ENCODE measurements around the gene KBTBD4. TPM values are rescaled to one million over a fixed set of nuclear protein-coding genes. Genes with fewer than 3 reads are reported as not detected.
A peak's percentile ranks its signal among the peaks of the same experiment; 100 is the strongest.
"Not testable (repeated sequence)": the region's sequence is repeated elsewhere in the genome, so short reads cannot be mapped to it uniquely, and the experiment has no call there.

Gene KBTBD4
- total RNA-seq, 1 experiment from 2014 or later, result 11.0 TPM

DNA sequence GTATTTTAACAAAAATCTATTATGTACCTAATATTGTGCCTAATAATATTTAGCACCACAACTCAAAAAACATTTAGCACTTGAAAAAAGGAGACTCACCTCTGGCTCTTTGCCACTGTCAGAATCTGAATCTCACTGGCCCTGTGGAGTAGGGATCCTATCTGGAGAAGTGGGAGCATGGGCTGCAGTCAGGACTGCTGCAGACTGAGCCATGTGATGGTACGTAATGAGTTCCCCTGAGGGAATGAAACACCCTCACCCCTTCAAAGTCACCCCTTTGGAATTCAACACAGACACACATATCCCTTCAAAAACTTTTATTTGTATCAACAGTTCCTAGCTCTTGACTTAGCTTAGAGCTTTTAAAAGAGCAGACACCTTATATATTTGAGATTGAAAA lies 6.9 kb downstream of the KBTBD4 start:
- Histone ChIP-seq H3K4me1 (ENCODE audit: low read length) (peaks cover 3% of the 10 kb centered on the region), H3K9me3 (ENCODE audit: low read length) (no peaks in the 10 kb centered on the region), H2AFZ (ENCODE audit: low read length) (no peak overlapping the region), H3K79me2 (ENCODE audit: low read length) (peaks cover 65% of the 10 kb centered on the region), H3K9ac (ENCODE audit: low read length) (no peak overlapping the region), H3K9me2 (replicated peaks; ENCODE audit: insufficient read depth, low read length) (no peaks in the 10 kb centered on the region), H3K4me2 (ENCODE audit: low read depth, low read length, poor library complexity, severe bottlenecking) (no peak overlapping the region), H3K27me3 (ENCODE audit: low read length) (no peaks in the 10 kb centered on the region), H4K20me1 (ENCODE audit: insufficient read depth, low read depth, low read length) (no peaks in the 10 kb centered on the region), H3K27ac (ENCODE audit: low read length) (no peak overlapping the region), H3K4me3 (ENCODE audit: low read length) (no peak overlapping the region), H3K36me3 (ENCODE audit: insufficient read depth, low read length) (peaks cover 49% of the 10 kb centered on the region)
- DNase-seq, result no peak

DNA sequence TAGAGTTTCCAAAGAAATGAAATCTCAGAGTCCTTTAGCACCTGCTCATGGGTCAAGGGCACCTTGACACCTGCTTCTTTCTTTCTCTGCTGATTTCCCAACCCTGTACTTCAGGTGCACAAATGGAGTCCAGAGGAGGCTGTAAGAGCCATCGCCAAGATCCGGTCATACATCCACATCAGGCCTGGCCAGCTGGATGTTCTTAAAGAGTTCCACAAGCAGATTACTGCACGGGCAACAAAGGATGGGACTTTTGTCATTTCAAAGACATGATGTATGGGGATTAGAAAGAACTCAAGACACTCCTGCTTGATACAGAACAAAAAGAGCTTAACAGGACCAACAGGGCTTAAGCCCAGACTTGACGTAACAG lies 7.4 kb downstream of the KBTBD4 start:
- Histone ChIP-seq H3K9ac (ENCODE audit: low read length) (no peak overlapping the region), H2AFZ (ENCODE audit: low read length) (no peak overlapping the region), H3K36me3 (ENCODE audit: insufficient read depth, low read length) (peaks cover 49% of the 10 kb centered on the region), H3K4me2 (ENCODE audit: low read depth, low read length, poor library complexity, severe bottlenecking) (no peak overlapping the region), H3K27ac (ENCODE audit: low read length) (no peak overlapping the region), H3K4me1 (ENCODE audit: low read length) (peaks cover 7% of the 10 kb centered on the region), H3K9me3 (ENCODE audit: low read length) (no peaks in the 10 kb centered on the region), H3K4me3 (ENCODE audit: low read length) (no peak overlapping the region), H3K79me2 (ENCODE audit: low read length) (peaks cover 71% of the 10 kb centered on the region), H4K20me1 (ENCODE audit: insufficient read depth, low read depth, low read length) (no peaks in the 10 kb centered on the region), H3K27me3 (ENCODE audit: low read length) (no peaks in the 10 kb centered on the region), H3K9me2 (replicated peaks; ENCODE audit: insufficient read depth, low read length) (no peaks in the 10 kb centered on the region)
- DNase-seq, result no peak

DNA sequence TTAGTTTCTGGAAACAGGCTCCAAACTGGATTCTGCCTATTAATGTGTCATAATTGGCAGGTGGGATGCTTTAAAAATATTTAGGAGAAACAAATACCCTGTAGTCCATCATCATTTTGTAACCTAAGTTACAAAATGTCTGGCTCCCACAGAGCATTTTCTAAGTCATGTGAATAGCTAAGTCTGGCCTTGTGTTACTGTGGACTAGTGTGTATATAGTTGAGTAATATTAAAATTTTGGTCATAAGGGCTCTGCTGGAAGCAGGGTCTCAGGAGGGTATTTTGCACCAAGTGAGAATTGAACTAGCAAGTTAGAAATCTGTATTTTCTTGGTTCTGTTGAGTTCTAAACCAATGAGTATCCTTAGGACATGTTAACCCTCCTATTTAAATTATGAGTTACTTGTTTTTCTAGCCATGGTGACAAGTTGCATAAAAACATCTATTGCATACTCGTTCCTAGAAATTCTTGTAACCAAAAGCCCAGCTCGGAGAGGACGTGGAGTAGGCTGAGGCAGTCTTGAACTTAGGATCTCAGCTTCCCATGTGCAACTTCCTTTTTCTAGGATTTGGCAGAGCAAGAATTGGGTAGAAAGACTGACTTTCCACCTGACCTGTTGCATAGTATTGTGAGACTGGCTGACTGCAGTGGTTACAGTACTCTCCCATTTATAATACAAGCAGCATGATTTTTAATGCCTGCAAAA lies 8.0 kb downstream of the KBTBD4 start:
- Histone ChIP-seq H2AFZ (ENCODE audit: low read length) (no peak overlapping the region), H3K79me2 (ENCODE audit: low read length) (peaks cover 76% of the 10 kb centered on the region), H3K4me2 (ENCODE audit: low read depth, low read length, poor library complexity, severe bottlenecking) (no peak overlapping the region), H3K4me1 (ENCODE audit: low read length) (peaks cover 10% of the 10 kb centered on the region), H3K9ac (ENCODE audit: low read length) (no peak overlapping the region), H3K9me3 (ENCODE audit: low read length) (no peaks in the 10 kb centered on the region), H3K36me3 (ENCODE audit: insufficient read depth, low read length) (peaks cover 48% of the 10 kb centered on the region), H3K27ac (ENCODE audit: low read length) (no peak overlapping the region), H4K20me1 (ENCODE audit: insufficient read depth, low read depth, low read length) (no peaks in the 10 kb centered on the region), H3K4me3 (ENCODE audit: low read length) (no peak overlapping the region), H3K27me3 (ENCODE audit: low read length) (no peaks in the 10 kb centered on the region), H3K9me2 (replicated peaks; ENCODE audit: insufficient read depth, low read length) (no peaks in the 10 kb centered on the region)
- DNase-seq, result no peak

DNA sequence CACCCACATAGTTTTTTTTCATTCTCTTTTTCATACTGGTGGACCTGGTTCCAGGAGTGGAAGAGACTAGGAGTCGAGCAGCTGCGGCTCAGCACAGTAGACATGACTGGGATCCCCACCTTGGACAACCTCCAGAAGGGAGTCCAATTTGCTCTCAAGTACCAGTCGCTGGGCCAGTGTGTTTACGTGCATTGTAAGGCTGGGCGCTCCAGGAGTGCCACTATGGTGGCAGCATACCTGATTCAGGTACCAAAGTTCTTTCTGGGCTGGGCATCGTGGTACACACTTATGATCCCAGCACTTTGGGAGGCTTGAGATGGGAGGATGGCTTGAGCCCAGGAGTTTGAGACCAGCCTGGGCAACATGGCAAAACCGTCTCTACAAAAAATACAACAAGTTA lies 9.1 kb downstream of the KBTBD4 start:
- H3K36me3 ChIP-seq (ENCODE audit: insufficient read depth, low read length), result peaks cover 43% of the 10 kb centered on the region
- no peak overlapping the region for H2AFZ ChIP-seq (ENCODE audit: low read length)
- H3K79me2 ChIP-seq (ENCODE audit: low read length), result peaks cover 81% of the 10 kb centered on the region

DNA sequence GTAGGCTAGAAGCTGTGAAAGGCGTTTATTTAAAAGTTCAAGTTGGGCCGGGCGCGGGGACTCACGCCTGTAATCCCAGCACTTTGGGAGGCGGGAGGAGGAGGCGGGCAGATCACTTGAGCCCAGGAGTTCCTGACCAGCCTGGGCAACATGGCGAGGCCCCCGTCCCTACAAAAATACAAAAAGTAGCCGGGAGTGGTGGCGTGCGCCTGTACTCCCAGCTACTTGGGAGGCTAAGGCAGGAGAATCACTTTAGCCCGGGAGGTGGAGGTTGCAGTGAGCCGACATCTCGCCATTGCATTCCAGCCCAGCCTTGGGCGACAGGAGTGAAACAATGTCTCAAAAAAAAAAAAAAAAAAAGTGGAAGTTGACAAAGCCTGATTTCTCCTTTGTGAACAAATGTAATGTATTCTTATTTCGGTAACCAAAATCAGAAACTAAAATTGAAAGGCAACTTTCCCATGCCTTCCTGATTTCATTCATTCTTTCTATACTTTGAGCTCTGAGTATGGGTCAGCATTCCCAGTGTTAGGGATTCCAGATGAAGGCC lies 12.5 kb downstream of the KBTBD4 start:
- H3K79me2 ChIP-seq (ENCODE audit: low read length), result peaks cover 70% of the 10 kb centered on the region
- H2AFZ ChIP-seq (ENCODE audit: low read length), result peak overlapping the region; percentile 44; the same call in 1 of the 2 replicates

More for the DNA sequence above, 9.1 kb downstream of the KBTBD4 start:
- no peak overlapping the region for H3K9ac ChIP-seq (ENCODE audit: low read length)
- DNase-seq, result no peak
- no peak overlapping the region for H3K4me3 ChIP-seq (ENCODE audit: low read length)
- peaks cover 15% of the 10 kb centered on the region for H3K4me1 ChIP-seq (ENCODE audit: low read length)
- no peaks in the 10 kb centered on the region for H3K9me2 ChIP-seq (replicated peaks; ENCODE audit: insufficient read depth, low read length)
- no peak overlapping the region for H3K4me2 ChIP-seq (ENCODE audit: low read depth, low read length, poor library complexity, severe bottlenecking)
- H3K27me3 ChIP-seq (ENCODE audit: low read length), result no peaks in the 10 kb centered on the region
- H4K20me1 ChIP-seq (ENCODE audit: insufficient read depth, low read depth, low read length), result no peaks in the 10 kb centered on the region
- no peaks in the 10 kb centered on the region for H3K9me3 ChIP-seq (ENCODE audit: low read length)
- H3K27ac ChIP-seq (ENCODE audit: low read length), result no peak overlapping the region

DNA sequence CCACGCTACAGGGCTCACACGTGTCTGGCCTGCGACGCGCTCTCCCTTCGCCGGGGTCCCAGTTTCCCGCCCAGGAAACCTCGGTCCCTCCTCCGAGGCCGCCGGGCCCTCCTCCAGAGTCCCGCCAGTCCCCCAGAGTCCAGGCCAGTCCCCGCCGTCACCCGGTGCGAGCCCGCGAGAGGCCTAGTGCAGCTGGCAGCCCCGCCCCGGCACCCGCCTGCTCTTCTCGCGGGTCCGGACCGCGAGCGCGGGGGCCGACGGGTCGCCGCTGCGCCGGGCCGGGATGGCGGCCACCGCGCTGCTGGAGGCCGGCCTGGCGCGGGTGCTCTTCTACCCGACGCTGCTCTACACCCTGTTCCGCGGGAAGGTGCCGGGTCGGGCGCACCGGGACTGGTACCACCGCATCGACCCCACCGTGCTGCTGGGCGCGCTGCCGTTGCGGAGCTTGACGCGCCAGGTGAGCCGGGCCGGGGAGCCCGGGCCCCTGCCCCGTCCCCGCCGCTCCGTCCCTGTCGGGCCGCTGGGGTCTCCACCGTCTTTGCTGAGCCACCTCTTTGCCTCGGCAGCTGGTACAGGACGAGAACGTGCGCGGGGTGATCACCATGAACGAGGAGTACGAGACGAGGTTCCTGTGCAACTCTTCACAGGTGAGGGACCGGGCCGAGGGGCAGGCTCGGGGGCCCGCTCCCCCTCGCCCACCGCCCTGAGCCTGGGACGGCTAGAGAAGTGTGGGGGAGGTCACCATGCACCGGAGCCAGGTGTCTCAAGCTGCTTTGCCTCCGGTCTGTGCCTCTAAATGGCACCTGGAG lies 13.2 kb downstream of the KBTBD4 start, which contains the start of gene PTPMT1:
PTPMT1 (plus strand) TSS at position 260 of the 809 bp plus-strand sequence; CDS start at position 284, 24 bp downstream.
- Histone ChIP-seq H2AFZ (ENCODE audit: low read length) (peak within 1 kb of the TSS; percentile 70; the same call in 1 of the 2 replicates), H3K9ac (ENCODE audit: low read length) (peak within 1 kb of the TSS; percentile 97), H3K36me3 (ENCODE audit: insufficient read depth, low read length) (peaks cover 11% of the 10 kb centered on the region; the same call in 1 of the 2 replicates), H3K4me2 (ENCODE audit: low read depth, low read length, poor library complexity, severe bottlenecking) (peak within 1 kb of the TSS; percentile 91), H4K20me1 (ENCODE audit: insufficient read depth, low read depth, low read length) (no peaks in the 10 kb centered on the region), H3K4me1 (ENCODE audit: low read length) (peaks cover 24% of the 10 kb centered on the region), H3K27me3 (ENCODE audit: low read length) (no peaks in the 10 kb centered on the region), H3K4me3 (ENCODE audit: low read length) (peak within 1 kb of the TSS; percentile 96), H3K27ac (ENCODE audit: low read length) (peak within 1 kb of the TSS; percentile 77), H3K79me2 (ENCODE audit: low read length) (peaks cover 63% of the 10 kb centered on the region), H3K9me3 (ENCODE audit: low read length) (no peaks in the 10 kb centered on the region), H3K9me2 (replicated peaks; ENCODE audit: insufficient read depth, low read length) (no peaks in the 10 kb centered on the region)
- peak; percentile 92 for DNase-seq

More for the DNA sequence above, 12.5 kb downstream of the KBTBD4 start:
- Histone ChIP-seq H3K9ac (ENCODE audit: low read length) (peak overlapping the region; percentile 97), H3K36me3 (ENCODE audit: insufficient read depth, low read length) (peaks cover 18% of the 10 kb centered on the region; the same call in 1 of the 2 replicates), H3K4me3 (ENCODE audit: low read length) (peak overlapping the region; percentile 96), H4K20me1 (ENCODE audit: insufficient read depth, low read depth, low read length) (no peaks in the 10 kb centered on the region), H3K4me1 (ENCODE audit: low read length) (peaks cover 24% of the 10 kb centered on the region), H3K27me3 (ENCODE audit: low read length) (no peaks in the 10 kb centered on the region), H3K9me3 (ENCODE audit: low read length) (no peaks in the 10 kb centered on the region), H3K4me2 (ENCODE audit: low read depth, low read length, poor library complexity, severe bottlenecking) (peak overlapping the region; percentile 91), H3K9me2 (replicated peaks; ENCODE audit: insufficient read depth, low read length) (no peaks in the 10 kb centered on the region), H3K27ac (ENCODE audit: low read length) (peak overlapping the region; percentile 77)
- DNase-seq, result no peak

DNA sequence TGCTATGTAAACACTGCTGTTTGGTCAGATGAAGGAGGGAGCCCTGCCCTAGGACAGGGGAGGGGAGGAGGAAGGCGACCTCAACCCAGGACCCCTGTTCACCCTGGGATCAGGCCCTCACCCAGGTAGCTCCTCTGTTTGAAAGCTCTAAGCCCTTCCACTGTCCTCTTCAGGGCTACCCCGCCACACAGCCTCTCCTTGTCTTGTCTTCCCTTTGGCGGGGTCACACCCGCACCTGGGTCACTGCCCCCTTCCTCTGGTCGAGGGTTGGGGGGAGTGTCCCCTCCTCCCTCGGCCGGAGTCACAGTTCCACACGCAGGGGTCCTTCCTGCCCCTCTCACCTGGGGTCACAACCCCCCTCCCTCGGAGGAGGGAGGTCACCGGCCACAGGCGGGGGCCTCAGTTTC lies 13.8 kb downstream of the KBTBD4 start:
- Histone ChIP-seq H3K36me3 (ENCODE audit: insufficient read depth, low read length) (peaks cover 7% of the 10 kb centered on the region; the same call in 1 of the 2 replicates), H3K27me3 (ENCODE audit: low read length) (no peaks in the 10 kb centered on the region), H3K9me3 (ENCODE audit: low read length) (no peaks in the 10 kb centered on the region), H4K20me1 (ENCODE audit: insufficient read depth, low read depth, low read length) (no peaks in the 10 kb centered on the region), H3K4me3 (ENCODE audit: low read length) (peak overlapping the region; percentile 96), H2AFZ (ENCODE audit: low read length) (peak overlapping the region; percentile 70; the same call in 1 of the 2 replicates), H3K27ac (ENCODE audit: low read length) (peak overlapping the region; percentile 77), H3K4me2 (ENCODE audit: low read depth, low read length, poor library complexity, severe bottlenecking) (peak overlapping the region; percentile 91), H3K79me2 (ENCODE audit: low read length) (peaks cover 57% of the 10 kb centered on the region), H3K4me1 (ENCODE audit: low read length) (peaks cover 24% of the 10 kb centered on the region), H3K9me2 (replicated peaks; ENCODE audit: insufficient read depth, low read length) (no peaks in the 10 kb centered on the region), H3K9ac (ENCODE audit: low read length) (peak overlapping the region; percentile 97)
- DNase-seq, result no peak

DNA sequence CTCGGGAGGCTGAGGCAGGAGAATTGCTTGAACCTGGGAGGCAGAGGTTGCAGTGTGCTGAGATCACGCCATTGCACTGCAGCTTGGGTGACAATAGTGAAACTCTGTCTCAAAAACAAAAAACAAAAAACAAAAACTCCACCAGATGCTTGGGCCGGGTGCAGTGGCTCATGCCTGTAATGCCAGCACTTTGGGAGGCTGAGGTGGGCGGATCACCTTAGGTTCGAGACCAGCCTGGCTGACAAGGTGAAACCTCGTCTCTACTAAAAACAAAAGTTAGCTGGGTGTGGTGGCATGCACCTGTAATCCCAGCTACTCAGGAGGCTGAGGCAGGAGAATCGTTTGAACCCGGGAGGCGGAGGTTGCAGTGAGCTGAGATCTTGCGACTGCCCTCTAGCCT lies 14.4 kb downstream of the KBTBD4 start:
- not testable (repeated sequence) for H3K9me2 ChIP-seq (replicated peaks; ENCODE audit: insufficient read depth, low read length); H4K20me1 ChIP-seq (ENCODE audit: insufficient read depth, low read depth, low read length); H2AFZ ChIP-seq (ENCODE audit: low read length); H3K27me3 ChIP-seq (ENCODE audit: low read length); DNase-seq; H3K27ac ChIP-seq (ENCODE audit: low read length); H3K36me3 ChIP-seq (ENCODE audit: insufficient read depth, low read length); H3K9me3 ChIP-seq (ENCODE audit: low read length)
- H3K9ac ChIP-seq (ENCODE audit: low read length), result peak overlapping the region; percentile 97
- H3K4me3 ChIP-seq (ENCODE audit: low read length), result peak overlapping the region; percentile 96
- peaks cover 52% of the 10 kb centered on the region for H3K79me2 ChIP-seq (ENCODE audit: low read length)
- peak overlapping the region; percentile 91 for H3K4me2 ChIP-seq (ENCODE audit: low read depth, low read length, poor library complexity, severe bottlenecking)
- peaks cover 24% of the 10 kb centered on the region for H3K4me1 ChIP-seq (ENCODE audit: low read length)

Data from Karpas-422 (cell line).